Measurements from ENCODE around the gene CELSR1.
A peak's percentile ranks its signal among the peaks of the same experiment; 100 is the strongest.
"Not testable (repeated sequence)": the region's sequence is repeated elsewhere in the genome, so short reads cannot be mapped to it uniquely, and the experiment has no call there.

CELSR1 gene

DNA sequence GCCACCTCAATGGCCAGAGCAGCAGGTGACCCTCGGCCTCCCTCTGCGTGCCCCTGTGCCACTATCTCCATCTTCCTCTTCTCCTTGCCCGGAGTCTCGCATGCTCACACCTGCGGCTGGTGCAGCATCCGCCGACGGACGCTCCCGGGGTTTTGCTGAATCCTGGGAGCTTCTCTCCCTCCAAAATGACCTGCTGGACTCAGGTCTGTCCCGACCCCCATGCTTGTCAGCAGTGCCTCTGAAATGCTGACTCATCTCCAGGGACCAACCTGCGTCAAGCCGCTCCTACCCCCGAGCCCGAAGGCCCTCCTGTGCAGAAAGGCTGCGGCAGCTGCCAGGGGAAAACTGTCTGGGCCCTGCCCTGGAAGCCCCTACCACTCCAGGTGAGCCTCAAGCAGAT lies 58.4 kb downstream of the CELSR1 start:
- no peak for DNase-seq

DNA sequence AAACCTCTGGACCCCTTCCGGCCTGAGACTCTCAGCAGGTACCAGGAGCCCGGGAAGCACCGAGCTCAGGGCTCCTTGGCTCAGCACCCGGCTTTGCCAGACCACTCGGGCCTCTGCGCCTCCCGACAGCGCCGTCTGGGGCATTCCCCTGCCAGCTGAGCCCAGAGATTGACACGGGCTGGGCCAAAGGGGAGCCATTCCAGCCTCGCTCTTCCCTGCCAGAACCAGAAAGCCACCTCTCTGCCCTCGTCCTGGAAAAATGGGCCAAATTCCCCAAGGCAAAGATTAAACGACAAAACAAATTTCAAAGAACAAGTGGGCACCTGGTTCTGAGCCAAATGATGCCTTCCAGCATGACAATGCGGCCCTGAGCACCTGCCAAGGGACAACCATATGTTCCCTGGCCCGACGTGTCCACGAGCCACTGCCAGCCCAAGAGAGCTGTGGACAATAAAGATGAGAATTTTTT lies 59.3 kb downstream of the CELSR1 start:
- DNase-seq: no peak

DNA sequence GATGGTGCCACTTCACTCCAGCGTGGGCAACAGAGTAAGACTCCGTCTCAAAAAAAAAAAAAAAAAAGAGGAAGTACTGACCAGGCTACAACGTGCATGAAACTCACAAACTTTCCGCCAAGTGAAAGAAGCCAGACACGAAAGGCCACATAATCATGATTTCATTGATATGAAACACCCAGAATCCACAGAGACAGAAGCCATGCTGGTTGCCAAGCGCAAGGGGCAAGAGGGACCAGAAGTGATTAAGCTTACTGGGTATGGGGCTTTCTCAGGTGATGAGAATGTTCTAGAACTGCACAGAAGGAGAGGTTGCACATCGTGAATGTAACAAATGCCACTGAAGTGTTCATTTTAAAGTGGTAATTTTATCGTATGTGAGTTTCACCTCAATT lies 60.9 kb downstream of the CELSR1 start:
- DNase-seq: no peak

DNA sequence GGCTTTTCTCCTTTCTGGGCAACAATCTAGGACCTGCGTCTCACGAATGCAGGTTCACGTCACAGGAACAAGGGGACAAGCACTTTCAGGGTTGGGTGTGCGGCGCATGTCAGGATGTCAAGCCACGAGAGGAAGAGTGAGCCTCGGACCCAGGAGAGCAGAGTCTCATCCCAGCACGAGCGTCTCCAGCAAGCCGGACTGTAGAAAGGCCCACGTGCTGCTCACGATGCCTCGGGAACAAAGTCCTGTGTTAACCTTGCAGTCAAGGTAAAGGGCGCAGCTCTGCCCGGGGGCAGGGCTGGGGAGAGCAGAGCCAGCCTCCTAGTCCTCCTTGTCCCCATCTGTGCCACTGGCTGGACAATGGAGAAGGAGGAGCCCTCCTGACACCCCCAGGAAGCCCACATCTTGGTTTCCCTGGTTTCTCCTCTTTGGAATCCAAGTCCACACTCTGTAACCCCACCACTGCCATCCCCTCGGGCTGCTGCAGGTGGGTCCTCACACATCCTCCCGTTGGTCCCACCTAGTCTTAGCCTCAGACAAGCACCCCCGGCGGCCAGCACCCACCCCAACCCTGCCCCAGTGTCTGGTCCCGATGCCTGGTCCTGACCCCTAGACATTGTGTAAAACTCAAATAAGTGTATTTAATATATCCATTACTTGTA lies 63.4 kb downstream of the CELSR1 start:
- no peak for DNase-seq

DNA sequence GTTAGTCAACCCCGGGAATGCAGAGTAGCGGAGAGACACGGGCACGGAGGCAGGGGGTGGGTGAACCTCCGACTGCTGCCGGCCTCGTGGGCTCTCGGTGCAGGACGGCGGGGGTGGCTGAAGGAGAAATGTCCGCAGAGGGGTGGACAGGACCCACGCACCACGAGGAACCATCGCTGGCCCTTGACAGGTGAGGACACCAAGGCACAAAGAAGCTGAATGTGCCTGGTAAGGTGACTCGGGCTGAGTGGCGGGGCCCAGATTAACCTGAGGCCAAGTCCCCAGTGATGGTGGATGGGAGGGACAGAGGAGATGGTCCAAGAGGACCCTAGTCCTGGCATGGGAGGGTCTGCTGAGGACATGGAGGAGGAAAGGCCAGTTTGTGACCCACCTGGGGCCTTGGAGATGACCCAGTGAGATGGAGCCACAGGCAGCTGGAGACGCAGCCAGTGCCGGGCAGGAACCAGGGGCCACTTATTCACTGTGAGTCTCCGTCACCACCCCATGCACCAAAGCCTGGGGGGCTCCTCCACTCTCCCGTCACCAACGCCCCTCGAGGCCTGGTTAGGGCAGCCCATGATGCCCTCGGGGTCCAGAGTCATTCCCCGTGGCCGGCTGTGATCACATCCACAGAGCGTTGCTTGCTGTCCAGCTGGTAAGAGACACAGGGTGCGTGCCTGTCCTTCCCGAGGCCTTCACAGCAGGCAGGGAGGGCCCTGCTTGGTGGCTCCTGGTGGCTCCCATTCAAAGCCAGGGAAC lies 64.2 kb downstream of the CELSR1 start:
- no peak for DNase-seq

DNA sequence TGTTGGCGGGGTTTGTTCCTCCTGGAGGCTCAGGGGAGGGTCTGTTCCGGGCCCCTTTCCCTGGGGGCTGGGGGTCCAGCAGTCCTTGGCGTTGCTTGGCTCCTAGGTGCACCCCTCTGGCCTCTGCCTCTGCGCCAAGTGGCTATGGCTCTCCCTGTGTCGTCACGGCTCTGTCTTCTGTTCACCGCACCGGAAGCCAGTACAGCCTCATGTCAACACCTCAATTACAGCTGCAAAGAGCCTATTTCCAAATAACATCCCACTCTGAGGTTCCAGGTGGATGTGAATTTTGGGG lies 64.8 kb downstream of the CELSR1 start:
- DNase-seq: no peak

DNA sequence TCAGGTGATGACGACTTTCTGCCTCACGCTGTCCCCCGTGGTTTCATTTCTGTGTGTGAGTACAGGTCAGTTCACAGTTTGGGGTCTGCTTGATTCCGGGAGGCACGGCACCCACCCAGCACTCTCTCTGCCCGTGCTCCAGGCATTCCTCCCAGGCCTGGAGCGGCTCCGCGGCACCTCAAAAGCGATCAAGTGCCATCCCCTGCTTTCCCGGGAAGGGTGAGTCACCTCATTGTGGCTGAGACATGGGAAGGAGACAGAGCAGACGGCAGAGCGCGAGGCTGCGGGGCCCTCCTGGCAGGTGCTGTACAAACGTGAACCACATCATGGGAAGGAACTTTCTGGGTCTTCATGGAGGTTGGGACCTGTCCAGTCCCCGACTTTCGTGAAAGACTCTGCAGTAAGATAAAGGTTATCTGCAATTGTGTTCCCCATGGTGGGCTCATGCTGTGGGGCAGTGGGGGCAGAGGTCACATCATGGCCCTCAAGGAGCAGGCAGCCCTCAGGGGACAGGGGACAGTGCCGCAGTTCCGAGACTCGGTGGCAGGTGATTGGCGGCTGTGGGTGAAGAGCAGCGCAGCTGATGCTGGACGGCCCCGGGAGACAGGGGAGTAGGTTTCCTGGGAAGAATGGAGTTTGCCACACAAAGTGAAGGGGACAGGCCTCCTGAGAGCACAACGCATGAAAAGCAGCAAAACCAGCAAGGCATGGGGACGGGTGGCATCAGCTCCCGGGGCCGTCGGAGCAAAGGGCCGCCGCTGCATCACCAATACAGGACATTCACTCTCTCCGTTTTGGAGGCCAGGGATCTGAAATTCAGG lies 65.3 kb downstream of the CELSR1 start:
- DNase-seq: no peak

DNA sequence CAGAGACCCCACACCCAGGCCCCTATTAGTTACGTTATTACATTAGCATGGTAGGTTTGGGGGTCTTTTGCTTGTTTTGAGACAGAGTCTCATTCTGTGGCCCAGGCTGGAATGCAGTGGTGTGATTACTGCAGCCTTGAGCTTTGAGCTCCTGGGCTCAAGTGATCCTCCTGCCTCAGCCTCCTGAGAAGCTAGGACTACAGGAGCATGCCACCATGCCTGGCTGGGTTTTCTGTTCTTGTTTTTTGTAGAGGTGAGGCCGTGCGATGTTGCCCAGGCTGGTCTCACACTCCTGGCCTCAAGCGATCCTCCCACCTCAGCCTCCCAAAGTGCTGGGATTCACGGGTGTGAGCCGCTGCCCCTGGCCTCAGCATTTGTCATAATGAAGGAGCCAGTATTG lies 66.1 kb downstream of the CELSR1 start:
- DNase-seq: not testable (repeated sequence)

DNA sequence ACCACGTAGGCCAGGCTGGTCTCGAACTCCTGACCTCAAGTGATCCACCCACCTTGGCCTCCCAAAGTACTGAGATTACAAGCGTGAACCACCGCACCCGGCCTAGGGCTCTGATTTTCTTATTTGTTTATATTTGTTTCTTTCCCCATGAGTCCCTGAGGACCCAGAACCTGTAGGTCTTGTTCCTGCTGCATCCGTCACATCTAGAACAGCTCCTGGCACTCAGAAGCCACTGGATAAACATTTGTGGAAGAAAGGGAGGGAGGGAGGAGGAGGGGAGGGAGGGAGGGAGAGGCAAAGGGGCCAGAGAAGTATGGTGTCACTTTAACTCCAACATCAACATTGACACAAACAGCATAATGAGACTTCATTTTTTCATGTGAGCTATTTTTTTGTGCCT lies 67.7 kb downstream of the CELSR1 start:
- peak; percentile 14 for DNase-seq

DNA sequence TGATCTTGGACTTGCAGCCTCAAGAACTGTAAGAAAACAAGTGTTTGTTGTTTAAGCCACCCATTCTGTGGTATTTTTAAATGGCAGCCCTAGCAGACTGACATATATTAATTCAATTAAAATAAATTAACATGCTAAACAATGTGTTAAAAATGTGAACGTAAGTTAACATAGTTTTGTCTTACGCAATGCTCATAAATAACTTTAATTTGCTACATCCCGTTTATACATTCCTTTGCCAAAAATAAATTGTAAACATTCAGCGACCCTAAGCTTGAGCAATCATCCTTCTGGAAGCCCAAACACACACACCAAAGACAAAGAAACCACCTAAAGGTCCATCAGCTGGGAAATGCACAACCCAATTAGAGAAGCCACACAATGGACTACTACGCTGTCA lies 70.4 kb downstream of the CELSR1 start:
- DNase-seq: no peak

DNA sequence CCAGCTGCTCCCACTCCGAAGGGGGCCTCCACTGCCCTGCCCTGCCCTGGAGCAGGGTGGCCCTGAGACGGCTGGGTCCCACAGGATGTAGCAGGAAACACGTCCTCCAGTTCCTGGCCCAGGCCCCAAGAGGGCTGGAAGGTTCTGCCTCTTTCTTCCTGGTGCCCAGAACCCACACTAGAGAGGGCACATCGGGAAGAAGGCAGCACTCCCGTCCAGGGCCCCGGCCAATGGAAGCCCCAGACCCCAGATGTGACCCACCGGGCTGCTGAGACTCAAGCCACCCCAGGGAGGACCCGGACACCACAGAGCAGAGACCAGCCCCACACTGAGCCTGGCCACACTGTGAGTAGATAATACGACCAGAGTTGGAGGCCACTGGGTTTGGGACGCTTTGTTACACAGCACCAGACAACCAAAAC lies 71.2 kb downstream of the CELSR1 start:
- no peak for DNase-seq

DNA sequence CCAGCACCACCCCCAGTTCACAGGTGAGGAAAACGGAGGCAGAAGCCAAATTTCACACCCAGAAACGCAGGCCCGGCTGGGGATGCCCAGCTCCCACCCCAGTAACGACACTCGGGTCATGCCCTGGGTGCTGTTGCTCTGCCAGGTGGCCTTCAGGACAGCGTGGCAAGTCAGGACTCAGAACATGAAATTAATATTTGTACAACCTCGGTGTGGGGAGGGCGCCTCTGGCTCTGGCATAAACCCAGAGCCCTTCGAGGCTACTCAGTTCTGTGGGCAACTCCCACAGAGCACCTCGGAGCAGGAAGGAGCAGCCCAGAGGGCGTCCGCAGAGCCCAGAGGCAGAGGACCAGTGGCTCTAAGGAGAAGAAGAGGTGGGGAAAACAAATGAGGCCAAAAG lies 71.6 kb downstream of the CELSR1 start:
- peak; percentile 16 for DNase-seq

DNA sequence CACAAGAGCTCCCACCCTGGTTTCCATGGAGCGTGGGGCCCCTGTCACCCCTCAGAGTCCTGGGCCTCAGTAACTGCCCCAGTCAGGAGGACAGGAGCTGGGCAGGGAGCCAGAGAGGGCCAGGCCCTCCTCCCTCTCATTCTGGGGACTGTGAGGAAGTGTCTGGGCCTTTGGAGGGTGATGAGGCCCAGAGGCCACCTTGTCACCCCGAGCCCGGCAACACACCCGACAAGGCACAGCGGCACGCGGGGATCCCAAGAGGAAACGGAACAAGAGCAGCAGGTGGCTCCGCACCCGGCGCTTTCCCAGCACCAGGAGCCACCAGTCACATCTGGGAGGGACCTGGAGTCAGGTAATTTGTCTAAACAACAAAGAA lies 72.1 kb downstream of the CELSR1 start:
- peak; percentile 14 for DNase-seq

DNA sequence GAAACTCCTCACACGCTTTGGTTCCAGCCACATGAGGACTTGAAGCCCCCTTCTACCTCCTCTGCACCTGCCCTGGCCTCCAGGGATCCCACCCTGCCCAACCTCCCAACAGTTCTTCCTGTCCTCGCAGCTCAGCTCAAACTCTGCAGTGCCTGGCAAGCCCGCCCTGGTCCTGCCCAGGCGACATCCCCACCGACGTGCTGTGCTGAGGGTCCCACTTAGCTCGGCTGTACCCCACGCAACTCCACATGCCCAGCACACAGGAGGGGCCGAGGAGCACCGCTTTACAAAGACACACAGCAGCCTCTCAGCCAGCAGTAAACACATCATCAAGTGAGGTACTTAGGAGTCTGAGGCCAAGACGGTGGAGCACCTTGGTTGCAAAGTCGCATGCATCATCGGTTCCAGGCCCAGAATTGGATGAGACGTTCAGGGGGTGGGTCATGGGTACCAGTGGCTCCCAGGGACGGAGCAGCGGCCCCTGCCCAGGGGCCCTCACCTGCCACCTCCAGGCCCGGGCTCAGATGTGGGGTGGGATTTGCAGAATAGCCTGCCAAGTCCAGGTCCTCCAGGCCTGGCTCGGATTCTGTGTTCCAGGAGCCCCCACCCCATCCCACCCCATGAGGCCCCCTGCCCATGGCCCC lies 72.6 kb downstream of the CELSR1 start:
- DNase-seq: no peak

DNA sequence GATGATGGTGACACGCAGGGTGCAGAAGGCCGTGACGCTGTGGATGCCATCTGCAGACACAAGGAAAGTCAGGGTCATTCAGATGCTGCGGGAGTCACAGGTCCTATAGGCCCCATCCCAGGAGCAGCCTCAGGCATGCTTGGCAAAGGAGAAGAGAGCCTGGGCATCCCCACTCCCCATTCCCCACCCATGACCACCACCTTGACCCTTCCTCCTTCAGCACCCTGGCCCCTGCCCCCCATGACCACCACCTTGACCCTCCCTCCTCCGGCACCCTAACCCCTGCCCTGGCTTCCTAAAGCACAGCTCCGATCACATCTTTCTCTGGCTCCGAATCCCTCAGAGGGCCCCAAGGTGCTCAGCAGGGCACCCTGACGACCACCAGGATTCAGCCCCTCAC lies 73.1 kb downstream of the CELSR1 start:
- no peak for DNase-seq

DNA sequence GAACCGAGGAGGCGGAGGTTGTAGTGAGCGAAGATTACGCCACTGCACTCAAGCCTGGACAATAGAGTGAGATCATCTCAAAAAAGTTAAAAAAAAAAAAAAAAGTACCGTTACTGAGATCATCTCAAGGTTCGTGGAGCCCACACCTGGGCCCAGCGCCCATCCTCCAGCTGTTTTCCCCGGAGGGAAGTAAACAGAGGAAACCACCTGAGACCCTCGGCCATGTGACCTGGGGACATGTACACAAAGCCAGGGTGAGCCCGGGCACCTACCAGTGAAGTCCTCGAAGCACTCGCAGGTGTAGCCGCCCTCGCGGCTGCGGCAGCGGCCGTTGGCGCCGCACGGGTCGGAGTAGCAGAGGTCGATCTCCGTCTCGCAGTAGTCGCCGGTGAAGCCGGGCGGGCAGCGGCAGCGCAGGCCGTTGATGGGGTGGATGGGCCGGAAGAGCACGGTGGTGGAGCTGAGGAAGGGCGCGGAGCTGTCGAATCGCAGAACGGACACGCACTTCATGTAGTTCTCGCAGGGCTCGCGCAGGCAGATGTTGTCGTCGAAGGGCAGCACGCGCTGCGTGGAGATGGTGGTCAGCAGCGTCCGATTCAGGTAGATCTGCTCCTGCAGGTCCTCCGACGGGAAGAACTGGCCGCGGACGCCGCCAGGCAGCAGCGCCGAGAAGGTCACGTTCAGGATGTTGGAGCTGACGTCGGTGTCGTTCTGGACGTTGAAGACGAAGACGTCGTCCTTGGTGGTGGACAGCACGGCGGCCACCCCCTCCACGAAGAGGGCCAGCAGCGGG lies 73.8 kb downstream of the CELSR1 start:
- DNase-seq: peak; percentile 18

DNA sequence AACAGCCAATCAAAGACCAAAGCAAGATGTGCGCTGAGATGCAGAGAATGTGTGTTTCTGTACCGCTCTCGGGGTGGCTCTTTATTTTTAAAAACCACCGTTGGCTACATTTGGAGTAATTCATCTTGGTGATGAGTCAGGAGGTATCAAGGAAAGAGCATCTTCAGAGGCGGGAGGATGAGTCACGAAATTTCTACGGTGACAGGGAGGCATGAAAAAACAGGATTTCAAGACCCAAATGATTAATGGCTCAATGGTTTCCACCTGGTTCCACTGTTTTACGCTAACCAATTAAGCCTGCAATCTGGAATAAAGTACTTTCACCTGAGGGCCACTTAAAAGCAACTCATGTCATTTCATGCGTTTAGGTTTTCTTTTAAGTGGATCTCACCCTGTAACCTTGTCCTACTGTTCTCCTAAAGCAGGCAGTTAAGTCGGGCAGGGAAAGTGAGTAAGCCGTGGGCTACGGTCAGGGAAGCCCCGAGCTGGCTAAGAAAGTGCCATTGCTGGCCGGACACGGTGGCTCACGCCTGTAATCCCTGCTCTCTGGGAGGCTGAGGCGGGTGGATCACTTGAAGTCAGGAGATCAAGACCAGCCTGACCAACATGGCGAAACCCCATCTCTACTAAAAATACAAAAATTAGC lies 74.6 kb downstream of the CELSR1 start:
- peak; percentile 84 for DNase-seq

DNA sequence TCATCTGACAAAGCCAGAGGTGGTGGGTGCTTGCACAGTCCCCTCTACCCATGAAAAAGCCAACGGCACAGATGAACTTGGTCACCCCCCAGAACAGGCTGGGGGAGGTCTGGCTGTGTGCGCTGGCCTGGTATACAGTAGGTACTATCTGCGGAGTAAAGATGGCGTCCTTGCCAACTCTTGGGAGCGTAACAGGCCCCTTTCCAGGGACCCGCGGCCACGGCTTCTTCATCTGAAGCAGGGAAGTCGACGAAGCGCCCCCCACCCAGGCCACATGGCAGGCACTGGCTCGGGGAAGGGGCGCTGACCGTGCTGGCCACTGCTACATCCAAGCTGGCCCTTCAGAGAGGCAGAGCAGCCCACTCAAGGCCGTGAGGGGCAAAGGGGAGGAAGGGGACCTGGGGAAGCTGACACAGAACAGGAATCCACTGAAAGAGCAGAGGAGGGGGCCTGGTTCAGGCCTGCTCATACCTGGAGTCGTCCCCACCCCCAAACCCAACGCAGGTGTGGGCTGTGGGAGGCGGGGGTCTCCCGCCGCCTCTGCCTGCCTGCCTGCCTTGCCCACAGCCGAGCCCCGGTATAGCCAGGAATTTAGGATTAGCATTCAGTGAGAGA lies 75.7 kb downstream of the CELSR1 start:
- DNase-seq: no peak

DNA sequence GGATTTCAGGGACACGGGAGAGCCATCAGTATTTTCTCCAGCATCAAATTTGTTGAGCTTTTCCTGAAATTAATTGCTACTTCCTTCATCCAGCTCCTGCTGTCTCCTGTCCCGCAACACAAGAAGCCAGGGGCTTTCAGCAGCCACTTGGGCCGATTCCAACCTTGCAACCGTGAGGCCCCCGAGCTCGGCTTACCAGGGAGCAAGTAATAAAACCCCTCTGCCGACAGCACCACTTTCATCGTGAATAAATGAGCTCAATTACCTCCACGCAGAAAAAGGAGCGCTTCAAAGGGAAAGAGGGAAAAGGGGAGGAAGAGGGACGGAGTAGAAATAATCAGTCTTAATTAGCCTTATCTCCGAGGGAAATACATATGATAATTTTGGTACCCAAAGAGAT lies 76.6 kb downstream of the CELSR1 start:
- DNase-seq: peak; percentile 49

DNA sequence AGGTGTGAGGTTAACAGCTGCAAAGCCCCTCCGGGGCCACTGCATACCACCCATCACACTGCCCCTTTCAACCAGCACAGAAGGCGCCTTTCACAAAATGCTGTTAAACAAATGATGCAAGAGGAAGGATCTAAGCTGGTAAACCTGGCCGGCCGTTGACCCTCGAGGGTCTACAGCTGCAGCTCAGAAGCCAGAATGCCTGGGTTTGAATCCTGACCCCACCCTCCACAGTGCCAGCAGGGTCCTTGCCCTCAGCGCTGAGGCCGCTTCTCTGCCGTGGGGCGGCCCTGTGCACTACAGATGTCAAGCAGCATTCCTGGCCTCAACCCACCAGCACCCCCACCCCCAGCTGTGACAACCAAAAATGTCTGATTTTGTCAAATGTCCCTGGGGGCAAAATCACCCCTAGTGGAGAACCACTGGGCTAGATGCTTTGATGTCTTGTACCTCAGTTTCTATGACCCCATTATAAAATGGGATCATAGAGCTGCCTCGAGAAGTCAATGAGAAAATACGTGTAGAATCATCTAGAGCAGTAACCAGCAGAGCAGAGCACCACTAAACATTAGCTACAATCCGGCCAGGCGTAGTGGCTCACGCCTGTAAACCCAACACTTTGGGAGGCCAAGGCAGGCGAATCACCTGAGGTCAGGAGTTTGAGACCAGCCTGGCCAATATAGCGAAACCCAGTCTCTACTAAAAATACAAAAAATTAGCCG lies 77.9 kb downstream of the CELSR1 start:
- DNase-seq: no peak

DNA sequence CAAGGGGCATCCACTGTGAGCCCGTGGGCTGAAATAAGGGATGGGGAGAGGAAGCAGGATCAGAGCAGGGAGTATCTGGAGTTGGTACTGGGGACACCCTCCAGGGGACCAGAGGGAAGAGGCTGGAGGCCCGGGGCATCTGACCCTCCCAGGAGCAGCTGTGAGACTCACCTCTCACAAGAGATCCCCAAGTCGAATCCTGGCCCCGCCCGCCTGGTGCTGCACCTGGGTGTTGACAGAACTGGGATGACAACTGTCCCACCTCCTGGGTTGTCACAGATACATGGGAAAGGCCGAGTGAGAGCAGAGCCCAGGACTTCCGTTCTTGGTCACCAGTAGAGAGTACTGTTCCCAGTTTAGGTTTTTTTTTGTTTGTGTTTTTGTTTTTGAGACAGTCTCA lies 78.9 kb downstream of the CELSR1 start:
- no peak for DNase-seq
